GM10248 (cell line): ENCODE measurements around the gene EFCC1.
"Not testable (repeated sequence)": the region's sequence is repeated elsewhere in the genome, so short reads cannot be mapped to it uniquely, and the experiment has no call there.

Source experiments
- CTCF ChIA-PET: fragments of 300-600 bp; sonication (Branson Sonifier 250); formaldehyde crosslinking; extraction: SDS; loops from one replicate; lab custom pipeline; 2021; ENCODE audit warnings: antibody characterized with exemption; lab: Yijun Ruan, JAX
- POLR2A ChIA-PET: fragments of 350-650 bp; sonication (Branson Sonifier 250); formaldehyde crosslinking; extraction: SDS; loops from one replicate; lab custom pipeline; 2020; ENCODE audit warnings: antibody characterized with exemption; lab: Yijun Ruan, JAX
- DNase-seq: peaks from one replicate; pipeline ENCODE4 v3.0.0; 2012; ENCODE audit errors: extremely low spot score
- TF ChIP-seq, protein P1 (sequence below): IDR thresholded peaks from 2 replicates; pipeline ENCODE4 v1.5.1; 2012; ENCODE audit warnings: mild to moderate bottlenecking, low read depth; ENCODE audit errors: extremely low read depth, missing control alignments, control extremely low read depth

Gene EFCC1

GRCh38 chr3:129085818-129086217 is 84.7 kb downstream of the EFCC1 start:
- TF ChIP-seq, protein P1, sequence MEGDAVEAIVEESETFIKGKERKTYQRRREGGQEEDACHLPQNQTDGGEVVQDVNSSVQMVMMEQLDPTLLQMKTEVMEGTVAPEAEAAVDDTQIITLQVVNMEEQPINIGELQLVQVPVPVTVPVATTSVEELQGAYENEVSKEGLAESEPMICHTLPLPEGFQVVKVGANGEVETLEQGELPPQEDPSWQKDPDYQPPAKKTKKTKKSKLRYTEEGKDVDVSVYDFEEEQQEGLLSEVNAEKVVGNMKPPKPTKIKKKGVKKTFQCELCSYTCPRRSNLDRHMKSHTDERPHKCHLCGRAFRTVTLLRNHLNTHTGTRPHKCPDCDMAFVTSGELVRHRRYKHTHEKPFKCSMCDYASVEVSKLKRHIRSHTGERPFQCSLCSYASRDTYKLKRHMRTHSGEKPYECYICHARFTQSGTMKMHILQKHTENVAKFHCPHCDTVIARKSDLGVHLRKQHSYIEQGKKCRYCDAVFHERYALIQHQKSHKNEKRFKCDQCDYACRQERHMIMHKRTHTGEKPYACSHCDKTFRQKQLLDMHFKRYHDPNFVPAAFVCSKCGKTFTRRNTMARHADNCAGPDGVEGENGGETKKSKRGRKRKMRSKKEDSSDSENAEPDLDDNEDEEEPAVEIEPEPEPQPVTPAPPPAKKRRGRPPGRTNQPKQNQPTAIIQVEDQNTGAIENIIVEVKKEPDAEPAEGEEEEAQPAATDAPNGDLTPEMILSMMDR: no peak
- no peak for DNase-seq
- ChIA-PET CTCF (interaction anchor here (0.9 to 1.9 kb wide), 3 partner anchors 14 to 115 kb away, joined by 3 to 5 read pairs (median 3); no protein-coding TSS in a partner anchor), POLR2A (no interaction called here)

DNA sequence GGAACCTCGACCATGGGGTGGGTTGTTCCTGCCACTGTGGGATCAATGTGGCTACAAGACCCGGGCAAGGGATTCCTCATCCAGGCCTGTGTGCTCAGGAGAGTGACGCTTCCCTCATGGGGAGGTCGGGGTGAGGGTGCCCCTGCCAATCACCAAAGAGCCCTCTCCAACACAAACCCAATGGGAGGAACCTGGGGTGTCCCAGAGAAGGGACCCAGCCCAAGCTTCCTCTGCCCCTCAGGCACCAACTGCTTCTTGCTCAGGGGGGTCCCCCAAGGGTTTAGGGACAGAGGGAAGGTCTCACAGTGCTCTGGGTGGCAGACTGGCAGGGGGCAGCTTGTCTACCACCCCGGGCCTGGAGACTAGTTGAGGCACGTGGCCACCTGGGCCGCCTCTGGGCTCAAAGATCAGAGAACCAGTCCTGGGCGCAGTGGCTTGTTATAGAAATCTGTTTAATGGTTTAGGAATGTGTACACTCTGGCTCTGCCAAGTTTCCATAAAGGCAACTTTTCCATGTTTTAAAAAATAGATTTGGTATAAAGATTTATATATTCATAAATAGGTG is 86.1 kb downstream of the EFCC1 start:
- no peak for DNase-seq
- ChIA-PET POLR2A (no interaction called here), CTCF (no interaction called here)
- TF ChIP-seq, protein P1: no peak

DNA sequence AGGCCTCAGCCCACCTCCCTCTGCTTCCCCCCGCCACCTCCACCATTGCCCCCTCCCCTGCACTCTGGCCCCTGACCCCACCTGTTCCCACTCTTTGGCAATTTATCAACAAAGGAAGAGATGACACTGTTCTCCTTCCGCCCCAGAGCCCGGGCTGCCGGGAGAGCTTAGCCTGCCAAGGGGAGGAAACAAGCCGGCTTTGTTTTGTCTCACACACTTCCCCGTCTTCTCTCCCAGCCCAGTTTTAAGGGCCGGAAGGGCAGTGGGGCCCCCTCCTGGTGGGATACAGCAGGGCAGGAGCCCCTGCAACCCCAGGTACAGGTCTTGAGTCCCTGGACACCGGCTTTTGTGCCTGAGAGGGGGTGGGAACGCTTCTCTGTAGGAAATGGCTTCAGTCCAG is 86.8 kb downstream of the EFCC1 start:
- CTCF ChIA-PET, POLR2A ChIA-PET, DNase-seq: not testable (repeated sequence)

- POLR2A ChIA-PET, DNase-seq, CTCF ChIA-PET: not testable (repeated sequence)
These were observed 87.2 kb downstream of the EFCC1 start for GRCh38 chr3:129088312-129088711.
